NCI-H510A treated with DMSO at 0.1 percent for 48 hours (cell line): Measurements from ENCODE around the gene USP4.
"Not testable (repeated sequence)": the region's sequence is repeated elsewhere in the genome, so short reads cannot be mapped to it uniquely, and the experiment has no call there.

ENCODE experiments used
- DNase-seq: peaks from one replicate; lab custom pipeline; 2025; lab: John Stamatoyannopoulos, UW

USP4 gene

GRCh38 chr3:49352281-49352680, 12.4 kb upstream of the USP4 start:
- DNase-seq: no peak

GRCh38 chr3:49351521-49352011, 11.7 kb upstream of the USP4 start:
- no peak for DNase-seq

- no peak for DNase-seq
Measured at GRCh38 chr3:49349348-49350114, 9.7 kb upstream of the USP4 start.

- DNase-seq: not testable (repeated sequence)
Measured at GRCh38 chr3:49348361-49348760, 8.5 kb upstream of the USP4 start.

- no peak for DNase-seq
Measured at GRCh38 chr3:49346797-49347251, 7.0 kb upstream of the USP4 start.

GRCh38 chr3:49343163-49343562, 3.3 kb upstream of the USP4 start:
- DNase-seq: no peak

GRCh38 chr3:49341996-49342395, 2.1 kb upstream of the USP4 start:
- no peak for DNase-seq

GRCh38 chr3:49339581-49339940, 292 bp downstream of the USP4 start:
- DNase-seq: no peak

- DNase-seq: no peak
Measured at GRCh38 chr3:49333916-49334633, 5.8 kb downstream of the USP4 start.

- no peak for DNase-seq
Measured at GRCh38 chr3:49333091-49333490, 6.8 kb downstream of the USP4 start.

GRCh38 chr3:49329186-49329585, 10.7 kb downstream of the USP4 start:
- no peak for DNase-seq

GRCh38 chr3:49328350-49328749, 11.5 kb downstream of the USP4 start:
- not testable (repeated sequence) for DNase-seq

GRCh38 chr3:49327485-49327884, 12.4 kb downstream of the USP4 start:
- DNase-seq: no peak

GRCh38 chr3:49324768-49325167, 15.1 kb downstream of the USP4 start:
- no peak for DNase-seq

- no peak for DNase-seq
Measured at GRCh38 chr3:49316696-49317457, 23.0 kb downstream of the USP4 start.

GRCh38 chr3:49313896-49314688, 25.8 kb downstream of the USP4 start:
- no peak for DNase-seq

- DNase-seq: no peak
Measured at GRCh38 chr3:49311283-49311682, 28.6 kb downstream of the USP4 start.

- DNase-seq: no peak
Measured at GRCh38 chr3:49310677-49311076, 29.2 kb downstream of the USP4 start.

GRCh38 chr3:49305608-49306007, 34.2 kb downstream of the USP4 start:
- DNase-seq: no peak

- no peak for DNase-seq
Measured at GRCh38 chr3:49302613-49303012, 37.2 kb downstream of the USP4 start.

- no peak for DNase-seq
Measured at GRCh38 chr3:49300595-49300994, 39.3 kb downstream of the USP4 start.

GRCh38 chr3:49298511-49298910, 41.3 kb downstream of the USP4 start:
- no peak for DNase-seq
